H9 (cell line): ENCODE results near the gene FBXO21. TPM values are rescaled to one million over a fixed set of nuclear protein-coding genes. Genes with fewer than 3 reads are reported as not detected.
"Not testable (repeated sequence)": the region's sequence is repeated elsewhere in the genome, so short reads cannot be mapped to it uniquely, and the experiment has no call there.

Source experiments
- DNase-seq: peaks from one replicate; pipeline ENCODE4 v3.0.0-alpha.2; 2017
- H2AFZ ChIP-seq: one replicate; pipeline ENCODE4 v1.6.1; 2013; ENCODE audit warnings: mild to moderate bottlenecking, low read length, control low read depth, moderate library complexity
- H2AK5ac ChIP-seq: 2 replicates; pipeline ENCODE4 v1.6.1; 2013; ENCODE audit warnings: low read length, control low read depth, mixed read lengths; ENCODE audit not compliant: insufficient read length
- H2BK120ac ChIP-seq: one replicate; pipeline ENCODE4 v1.6.1; 2013; ENCODE audit warnings: low read depth, mild to moderate bottlenecking, low read length, control low read depth, inconsistent platforms; ENCODE audit not compliant: poor library complexity, severe bottlenecking
- H2BK12ac ChIP-seq: 2 replicates; pipeline ENCODE4 v1.6.1; 2013; ENCODE audit warnings: low read length, control low read depth, mixed read lengths, low read depth; ENCODE audit not compliant: insufficient read length
- H2BK15ac ChIP-seq: 2 replicates; pipeline ENCODE4 v1.6.1; 2013; ENCODE audit warnings: low read depth, low read length, control low read depth
- H2BK20ac ChIP-seq: one replicate; pipeline ENCODE4 v1.6.1; 2013; ENCODE audit warnings: low read depth, mild to moderate bottlenecking, low read length, control low read depth, inconsistent platforms; ENCODE audit not compliant: poor library complexity, severe bottlenecking
- H2BK5ac ChIP-seq: 2 replicates; pipeline ENCODE4 v1.6.1; 2013; ENCODE audit warnings: low read length, control low read depth, mixed read lengths; ENCODE audit not compliant: insufficient read length
- H3K14ac ChIP-seq: 2 replicates; pipeline ENCODE4 v1.6.1; 2013; ENCODE audit warnings: low read length, control low read depth; ENCODE audit not compliant: insufficient read depth
- H3K18ac ChIP-seq: 2 replicates; pipeline ENCODE4 v1.6.1; 2013; ENCODE audit warnings: low read depth, mild to moderate bottlenecking, mixed read lengths, low read length, control low read depth; ENCODE audit not compliant: insufficient read length
- H3K23ac ChIP-seq: 2 replicates; pipeline ENCODE4 v1.6.1; 2013; ENCODE audit warnings: low read length, control low read depth, mixed read lengths, low read depth; ENCODE audit not compliant: insufficient read length
- H3K23me2 ChIP-seq: 2 replicates; pipeline ENCODE4 v1.6.1; 2013; ENCODE audit warnings: low read depth, mild to moderate bottlenecking, mixed read lengths, low read length, control low read depth; ENCODE audit not compliant: insufficient read length, poor library complexity, severe bottlenecking
- H3K27ac ChIP-seq: 2 replicates; pipeline ENCODE4 v1.5.1; 2013; ENCODE audit warnings: low read length, control low read depth, mixed read lengths, low read depth; ENCODE audit not compliant: insufficient read length
- H3K27me3 ChIP-seq: 2 replicates; pipeline ENCODE4 v1.6.1; 2013; ENCODE audit warnings: low read length, control low read depth, inconsistent platforms; ENCODE audit not compliant: insufficient read depth
- H3K4ac ChIP-seq: 2 replicates; pipeline ENCODE4 v1.6.1; 2013; ENCODE audit warnings: low read depth, mild to moderate bottlenecking, control low read depth, inconsistent platforms, low read length, moderate library complexity
- H3K4me1 ChIP-seq: 2 replicates; pipeline ENCODE4 v1.6.1; 2013; ENCODE audit warnings: low read length, control low read depth, inconsistent platforms; ENCODE audit not compliant: insufficient read depth
- H3K4me2 ChIP-seq: 2 replicates; pipeline ENCODE4 v1.6.1; 2013; ENCODE audit warnings: low read length, control low read depth, mixed read lengths; ENCODE audit not compliant: insufficient read length, insufficient read depth
- H3K56ac ChIP-seq: 2 replicates; pipeline ENCODE4 v1.6.1; 2013; ENCODE audit warnings: low read depth, mild to moderate bottlenecking, mixed read lengths, low read length, control low read depth; ENCODE audit not compliant: insufficient read length
- H3K79me1 ChIP-seq: 2 replicates; pipeline ENCODE4 v1.6.1; 2013; ENCODE audit warnings: low read depth, mild to moderate bottlenecking, moderate library complexity, low read length, control low read depth, inconsistent platforms; ENCODE audit not compliant: insufficient read depth, poor library complexity, severe bottlenecking
- H3K79me2 ChIP-seq: 2 replicates; pipeline ENCODE4 v1.6.1; 2013; ENCODE audit warnings: low read length, control low read depth, inconsistent platforms; ENCODE audit not compliant: insufficient read depth
- H3K9ac ChIP-seq: 2 replicates; pipeline ENCODE4 v1.6.1; 2013; ENCODE audit warnings: low read length, control low read depth, mixed read lengths; ENCODE audit not compliant: insufficient read length; ENCODE audit errors: extremely low read depth
- H3K9me3 ChIP-seq: one replicate; pipeline ENCODE4 v1.6.1; 2013; ENCODE audit warnings: low read depth, low read length, inconsistent platforms; ENCODE audit not compliant: control insufficient read depth
- H3T11ph ChIP-seq: one replicate; pipeline ENCODE4 v1.6.1; 2013; ENCODE audit warnings: mild to moderate bottlenecking, low read length, control low read depth, inconsistent platforms
- H4K20me1 ChIP-seq: one replicate; pipeline ENCODE4 v1.6.1; 2013; ENCODE audit not compliant: control insufficient read depth, insufficient read length, insufficient read depth
- H4K5ac ChIP-seq: 2 replicates; pipeline ENCODE4 v1.6.1; 2013; ENCODE audit warnings: low read depth, mild to moderate bottlenecking, mixed read lengths, low read length, control low read depth; ENCODE audit not compliant: insufficient read length
- H4K8ac ChIP-seq: replicated peaks from 2 replicates; pipeline ENCODE4 v1.6.1; 2013; ENCODE audit warnings: low read length, control low read depth, mixed read lengths, low read depth; ENCODE audit not compliant: insufficient read length
- H4K91ac ChIP-seq: 2 replicates; pipeline ENCODE4 v1.6.1; 2013; ENCODE audit warnings: low read depth, mild to moderate bottlenecking, moderate library complexity, mixed read lengths, low read length, control low read depth; ENCODE audit not compliant: insufficient read length
- H3K27ac Mint-ChIP-seq, 3 experiments: 2 replicates in 2 of 3; 3 replicates in 1 of 3; pipeline ENCODE4 v1.8.0; 2020 to 2021; ENCODE audit warnings: mixed read lengths in 3 of 3, mild to moderate bottlenecking in 1 of 3, moderate library complexity in 1 of 3
- H3K27me3 Mint-ChIP-seq: 2 replicates; pipeline ENCODE4 v1.8.0; 2021; ENCODE audit warnings: low read depth, mild to moderate bottlenecking, moderate library complexity, mixed read lengths
- H3K36me3 Mint-ChIP-seq, 3 experiments: 2 replicates in 2 of 3; 3 replicates in 1 of 3; pipeline ENCODE4 v1.8.0; 2020 to 2021; ENCODE audit warnings: low read depth in 3 of 3, mixed read lengths in 3 of 3; ENCODE audit not compliant: insufficient read depth in 1 of 3
- H3K4me1 Mint-ChIP-seq, 2 experiments: 2 replicates each; pipeline ENCODE4 v1.8.0; 2020; ENCODE audit warnings: mixed read lengths in 2 of 2
- H3K4me3 Mint-ChIP-seq, 2 experiments: 2 replicates in 1 of 2; 3 replicates in 1 of 2; pipeline ENCODE4 v1.8.0; 2020 to 2021; ENCODE audit warnings: mild to moderate bottlenecking in 2 of 2, mixed read lengths in 2 of 2, moderate library complexity in 1 of 2
- H3K9me3 Mint-ChIP-seq, 2 experiments: 2 replicates in 1 of 2; 3 replicates in 1 of 2; pipeline ENCODE4 v1.8.0; 2020; ENCODE audit warnings: mild to moderate bottlenecking in 2 of 2, mixed read lengths in 2 of 2, moderate library complexity in 1 of 2
- WGBS: extraction: QIAGEN DNeasy Blood & Tissue Kit; methylation state at CpG from one replicate; pipeline ENCODE4 v1.1.7; 2013; ENCODE audit warnings: missing lambda C conversion rate, low lambda C conversion rate, mixed read lengths; ENCODE audit not compliant: insufficient read length; ENCODE audit errors: extremely low coverage; 5-methylcytosine and 5-hydroxymethylcytosine counted together
- total RNA-seq: library from RNA; stranded (reverse); gene quantifications from 2 replicates; pipeline ENCODE4 v1.2.1, GENCODE V29; 2021
- TF ChIP-seq, protein P1 (sequence below): fragments of 200-600 bp; sonication (generic); conservative IDR thresholded peaks from 3 replicates; pipeline ENCODE4 v1.8.0; 2021; ENCODE audit warnings: antibody characterized with exemption, mild to moderate bottlenecking

The FBXO21 gene
- total RNA-seq, 1 experiment from 2014 or later = 58.6 TPM

DNA sequence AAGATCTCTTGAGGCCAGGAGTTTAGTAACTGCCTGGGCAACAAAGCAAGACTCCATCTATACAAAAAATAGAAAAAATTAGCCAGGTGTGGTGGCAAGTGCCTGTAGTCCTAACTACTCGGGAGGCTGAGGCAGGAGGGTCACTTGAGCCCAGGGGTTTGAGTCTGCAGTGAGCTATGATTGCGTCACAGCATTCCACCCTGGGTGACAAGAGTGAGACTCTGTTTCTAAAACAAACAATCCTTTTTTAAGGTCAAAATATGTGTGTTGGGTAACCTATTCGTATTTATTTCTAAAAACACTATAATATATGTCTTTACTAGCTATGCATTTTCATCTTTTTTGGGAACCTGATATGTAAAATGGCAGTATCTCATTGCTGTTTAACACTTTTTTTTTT is 7.4 kb downstream of the FBXO21 start:
- no peak overlapping the region for H2BK120ac ChIP-seq
- no peak overlapping the region for H2AFZ ChIP-seq
- Mint-ChIP-seq H3K9me3 (no peaks in the 10 kb centered on the region), H3K27me3 (no peaks in the 10 kb centered on the region), H3K4me3 (no peak overlapping the region), H3K27ac (no peak overlapping the region), H3K4me1 (peaks cover 0 to 3% of the 10 kb centered on the region in 2 experiments; a peak in 1 of 4 replicates), H3K36me3 (peaks cover 49 to 85% (median 81%) of the 10 kb centered on the region in 3 experiments; a peak in 6 of 7 replicates)
- H2BK5ac ChIP-seq = no peak overlapping the region
- no peaks in the 10 kb centered on the region; the same call in 1 of the 2 replicates for H3K79me2 ChIP-seq
- H4K91ac ChIP-seq = no peak overlapping the region
- no peak overlapping the region for H4K8ac ChIP-seq
- H3K9me3 ChIP-seq = no peaks in the 10 kb centered on the region
- no peak overlapping the region for H3K4ac ChIP-seq
- no peaks in the 10 kb centered on the region for H3K4me1 ChIP-seq
- no peak overlapping the region for H3K4me2 ChIP-seq
- H3K9ac ChIP-seq = no peak overlapping the region
- H3K14ac ChIP-seq = no peak overlapping the region
- H3K27me3 ChIP-seq = no peaks in the 10 kb centered on the region
- H3T11ph ChIP-seq = no peak overlapping the region
- no peak overlapping the region for H3K27ac ChIP-seq
- no peak for DNase-seq
- H3K23me2 ChIP-seq = no peaks in the 10 kb centered on the region
- H3K18ac ChIP-seq = no peak overlapping the region
- no peak overlapping the region for H4K5ac ChIP-seq
- H2BK12ac ChIP-seq = no peak overlapping the region
- WGBS = no CpG with 5 or more reads among the region's 3 CpGs
- no peak overlapping the region for H2BK15ac ChIP-seq
- no peak overlapping the region for H3K23ac ChIP-seq
- no peak overlapping the region for H3K56ac ChIP-seq
- TF ChIP-seq, protein P1, sequence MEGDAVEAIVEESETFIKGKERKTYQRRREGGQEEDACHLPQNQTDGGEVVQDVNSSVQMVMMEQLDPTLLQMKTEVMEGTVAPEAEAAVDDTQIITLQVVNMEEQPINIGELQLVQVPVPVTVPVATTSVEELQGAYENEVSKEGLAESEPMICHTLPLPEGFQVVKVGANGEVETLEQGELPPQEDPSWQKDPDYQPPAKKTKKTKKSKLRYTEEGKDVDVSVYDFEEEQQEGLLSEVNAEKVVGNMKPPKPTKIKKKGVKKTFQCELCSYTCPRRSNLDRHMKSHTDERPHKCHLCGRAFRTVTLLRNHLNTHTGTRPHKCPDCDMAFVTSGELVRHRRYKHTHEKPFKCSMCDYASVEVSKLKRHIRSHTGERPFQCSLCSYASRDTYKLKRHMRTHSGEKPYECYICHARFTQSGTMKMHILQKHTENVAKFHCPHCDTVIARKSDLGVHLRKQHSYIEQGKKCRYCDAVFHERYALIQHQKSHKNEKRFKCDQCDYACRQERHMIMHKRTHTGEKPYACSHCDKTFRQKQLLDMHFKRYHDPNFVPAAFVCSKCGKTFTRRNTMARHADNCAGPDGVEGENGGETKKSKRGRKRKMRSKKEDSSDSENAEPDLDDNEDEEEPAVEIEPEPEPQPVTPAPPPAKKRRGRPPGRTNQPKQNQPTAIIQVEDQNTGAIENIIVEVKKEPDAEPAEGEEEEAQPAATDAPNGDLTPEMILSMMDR = no peak
- H3K79me1 ChIP-seq = no peaks in the 10 kb centered on the region
- H4K20me1 ChIP-seq = no peaks in the 10 kb centered on the region
- H2AK5ac ChIP-seq = no peak overlapping the region
- no peak overlapping the region for H2BK20ac ChIP-seq

GRCh38 chr12:117181468-117181843 is 8.8 kb downstream of the FBXO21 start:
- peaks cover 44 to 90% (median 82%) of the 10 kb centered on the region in 3 experiments; a peak in 6 of 7 replicates for H3K36me3 Mint-ChIP-seq
- H4K20me1 ChIP-seq, H3K79me2 ChIP-seq, H3K23ac ChIP-seq, H3K18ac ChIP-seq, H3K4me3 Mint-ChIP-seq, H3K27me3 ChIP-seq, H3K27ac ChIP-seq, H4K5ac ChIP-seq, H3K27me3 Mint-ChIP-seq, H4K8ac ChIP-seq, DNase-seq, H2AFZ ChIP-seq, H2AK5ac ChIP-seq, H2BK12ac ChIP-seq, H2BK15ac ChIP-seq, H3T11ph ChIP-seq, H2BK20ac ChIP-seq, H3K23me2 ChIP-seq, H3K9ac ChIP-seq, H3K4me1 Mint-ChIP-seq, H4K91ac ChIP-seq, H2BK120ac ChIP-seq, H2BK5ac ChIP-seq, H3K9me3 ChIP-seq, H3K56ac ChIP-seq, H3K79me1 ChIP-seq, H3K9me3 Mint-ChIP-seq, H3K14ac ChIP-seq, H3K4me2 ChIP-seq, H3K4me1 ChIP-seq, H3K27ac Mint-ChIP-seq, H3K4ac ChIP-seq: not testable (repeated sequence)
- WGBS = no CpG with 5 or more reads among the region's 8 CpGs
